Suprapubic skin (tissue), 4 donors: ENCODE results near the gene SLC25A20. TPM values are rescaled to one million over a fixed set of nuclear protein-coding genes. Genes with fewer than 3 reads are reported as not detected.

Source experiments
- DNase-seq, 2 donors: peaks; one replicate each; pipeline ENCODE4 v3.0.0-alpha.2; 2019; ENCODE audit warnings: low spot score in 2 of 2
- H3K27ac ChIP-seq: fragments of 200-600 bp; sonication (generic); one replicate; pipeline ENCODE4 v1.5.1; 2019
- H3K27me3 ChIP-seq: fragments of 200-600 bp; sonication (generic); one replicate; pipeline ENCODE4 v1.5.1; 2019
- H3K36me3 ChIP-seq: fragments of 200-600 bp; sonication (generic); one replicate; pipeline ENCODE4 v1.5.1; 2019
- H3K4me1 ChIP-seq: fragments of 200-600 bp; sonication (generic); one replicate; pipeline ENCODE4 v1.5.1; 2019
- H3K4me3 ChIP-seq: fragments of 200-600 bp; sonication (generic); one replicate; pipeline ENCODE4 v1.5.1; 2019; ENCODE audit warnings: mild to moderate bottlenecking
- H3K9me3 ChIP-seq: fragments of 200-600 bp; sonication (generic); one replicate; pipeline ENCODE4 v1.5.1; 2019
- EP300 ChIP-seq: sonication (generic); formaldehyde crosslinking; IDR thresholded peaks from one replicate; pipeline ENCODE4 v1.6.1; 2017; ENCODE audit warnings: antibody characterized with exemption
- POLR2A ChIP-seq, 2 donors: fragments of 450-650 bp; IDR thresholded peaks; one replicate each; pipeline ENCODE4 v1.6.1; 2017; ENCODE audit warnings: antibody characterized with exemption in 2 of 2, mild to moderate bottlenecking in 2 of 2, moderate library complexity in 2 of 2
- POLR2AphosphoS5 ChIP-seq, 3 donors: sonication (generic); formaldehyde crosslinking; IDR thresholded peaks; one replicate each; pipeline ENCODE4 v1.6.1; 2017; ENCODE audit warnings: antibody characterized with exemption in 3 of 3
- WGBS: methylation state at CpG from one replicate; pipeline ENCODE4 v1.1.5; 2018; 5-methylcytosine and 5-hydroxymethylcytosine counted together
- total RNA-seq, 4 donors: library from RNA; depleted of rRNA; stranded (reverse); fragments of >200 nt; gene quantifications; one replicate each; pipeline ENCODE4 v1.1.0, GENCODE V29; 2016
- TF ChIP-seq, protein P1 (sequence below), 2 donors: fragments of 200-600 bp in 1 of 2; fragments of 450-650 bp in 1 of 2; sonication (generic) in 1 of 2; IDR thresholded peaks; one replicate each; pipeline ENCODE4 v1.5.1; 2016 to 2019; ENCODE audit warnings: antibody characterized with exemption in 2 of 2, mild to moderate bottlenecking in 1 of 2, moderate library complexity in 1 of 2

SLC25A20 gene
- total RNA-seq, 4 donors from 2014 or later = 11.3 to 23.7 (median 17.9) TPM

DNA sequence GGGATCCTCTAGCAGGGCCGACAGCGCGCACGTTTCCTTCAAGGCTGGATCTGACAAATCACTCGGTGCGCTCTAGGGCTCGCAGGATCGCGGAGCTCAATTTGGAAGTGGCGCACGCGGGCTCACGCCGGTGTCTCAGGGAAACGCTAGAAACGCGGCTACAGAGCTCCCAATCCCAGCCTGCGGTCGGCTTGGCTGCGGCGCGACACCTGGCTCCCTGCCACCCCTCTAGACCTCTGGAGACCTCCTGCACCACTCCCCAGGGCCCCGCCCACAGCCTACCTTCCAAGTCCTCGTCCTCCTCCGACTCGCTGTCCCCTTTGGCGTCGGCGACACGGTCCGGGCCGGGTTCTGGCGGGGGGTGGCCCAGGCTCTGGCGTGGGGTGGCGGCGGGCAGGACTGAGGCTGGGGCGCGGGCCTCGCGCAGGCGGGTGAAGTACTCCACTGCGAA, 51.6 kb downstream of the SLC25A20 start:
- H3K4me3 ChIP-seq = peak overlapping the region; percentile 82
- no peaks in the 10 kb centered on the region for H3K27me3 ChIP-seq
- peak overlapping the region; percentile 95 for H3K27ac ChIP-seq
- TF ChIP-seq POLR2AphosphoS5 (IDR thresholded peaks at IDR 0.05) = no peak
- no peak for TF ChIP-seq EP300
- TF ChIP-seq, protein P1, sequence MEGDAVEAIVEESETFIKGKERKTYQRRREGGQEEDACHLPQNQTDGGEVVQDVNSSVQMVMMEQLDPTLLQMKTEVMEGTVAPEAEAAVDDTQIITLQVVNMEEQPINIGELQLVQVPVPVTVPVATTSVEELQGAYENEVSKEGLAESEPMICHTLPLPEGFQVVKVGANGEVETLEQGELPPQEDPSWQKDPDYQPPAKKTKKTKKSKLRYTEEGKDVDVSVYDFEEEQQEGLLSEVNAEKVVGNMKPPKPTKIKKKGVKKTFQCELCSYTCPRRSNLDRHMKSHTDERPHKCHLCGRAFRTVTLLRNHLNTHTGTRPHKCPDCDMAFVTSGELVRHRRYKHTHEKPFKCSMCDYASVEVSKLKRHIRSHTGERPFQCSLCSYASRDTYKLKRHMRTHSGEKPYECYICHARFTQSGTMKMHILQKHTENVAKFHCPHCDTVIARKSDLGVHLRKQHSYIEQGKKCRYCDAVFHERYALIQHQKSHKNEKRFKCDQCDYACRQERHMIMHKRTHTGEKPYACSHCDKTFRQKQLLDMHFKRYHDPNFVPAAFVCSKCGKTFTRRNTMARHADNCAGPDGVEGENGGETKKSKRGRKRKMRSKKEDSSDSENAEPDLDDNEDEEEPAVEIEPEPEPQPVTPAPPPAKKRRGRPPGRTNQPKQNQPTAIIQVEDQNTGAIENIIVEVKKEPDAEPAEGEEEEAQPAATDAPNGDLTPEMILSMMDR (IDR thresholded peaks at IDR 0.05) = no peak
- TF ChIP-seq POLR2A (IDR thresholded peaks at IDR 0.05) = no peak
- H3K36me3 ChIP-seq = no peaks in the 10 kb centered on the region
- peak; percentile 88 to 94 for DNase-seq
- WGBS = under 1% methylated on average over 22 of the region's 42 CpGs
- H3K9me3 ChIP-seq = no peaks in the 10 kb centered on the region
- peaks cover 23% of the 10 kb centered on the region for H3K4me1 ChIP-seq

DNA sequence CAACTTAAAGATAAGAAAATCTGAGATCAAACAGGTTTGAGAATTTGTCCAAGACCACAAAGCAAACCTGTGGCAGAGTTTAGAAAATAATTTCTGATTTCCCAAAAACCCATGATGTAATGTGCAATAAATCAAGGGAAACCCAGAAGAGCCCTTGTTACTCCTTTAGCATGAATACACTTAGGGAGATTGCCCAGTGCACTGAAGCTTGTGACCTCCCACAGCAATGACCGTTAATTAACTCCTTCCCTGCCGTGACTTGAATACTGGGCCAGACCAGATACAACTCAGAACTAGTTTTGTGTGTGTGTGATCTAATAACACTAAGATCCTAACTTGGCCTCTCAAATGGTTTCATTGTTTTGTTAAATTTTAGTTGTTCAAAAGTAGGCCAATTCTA, 53.5 kb downstream of the SLC25A20 start:
- peak overlapping the region; percentile 82 for H3K4me3 ChIP-seq
- H3K4me1 ChIP-seq = peaks cover 23% of the 10 kb centered on the region
- H3K27me3 ChIP-seq = no peaks in the 10 kb centered on the region

DNA sequence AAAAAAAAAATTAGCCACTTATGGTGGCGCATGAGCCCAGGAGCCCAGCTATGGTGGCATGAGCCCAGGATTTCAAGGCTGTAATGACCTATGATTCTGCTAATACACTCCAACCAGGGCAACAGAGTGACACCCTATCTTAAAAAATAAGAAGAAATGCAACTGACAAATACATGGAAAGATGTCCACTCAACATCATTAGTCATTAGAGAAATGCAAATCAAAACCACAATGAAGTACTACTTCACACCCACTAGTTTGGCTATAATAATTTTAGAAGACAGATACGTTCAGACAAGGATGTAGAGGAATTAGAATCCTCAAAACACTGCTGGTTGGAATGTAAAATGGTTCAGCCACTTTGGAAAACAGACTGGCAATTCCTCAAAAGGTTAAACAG, 61.5 kb downstream of the SLC25A20 start:
- no peak overlapping the region for H3K27ac ChIP-seq
- WGBS = 68% methylated on average over 2 of the region's 2 CpGs

More for the DNA sequence above, 53.5 kb downstream of the SLC25A20 start:
- H3K36me3 ChIP-seq = no peaks in the 10 kb centered on the region
- no peak for DNase-seq
- TF ChIP-seq, protein P1 (IDR thresholded peaks at IDR 0.05) = no peak
- TF ChIP-seq POLR2A (IDR thresholded peaks at IDR 0.05) (no peak), EP300 (no peak), POLR2AphosphoS5 (IDR thresholded peaks at IDR 0.05) (no peak)
- H3K27ac ChIP-seq = no peak overlapping the region
- WGBS = 33% methylated on average over 2 of the region's 2 CpGs
- H3K9me3 ChIP-seq = no peaks in the 10 kb centered on the region

DNA sequence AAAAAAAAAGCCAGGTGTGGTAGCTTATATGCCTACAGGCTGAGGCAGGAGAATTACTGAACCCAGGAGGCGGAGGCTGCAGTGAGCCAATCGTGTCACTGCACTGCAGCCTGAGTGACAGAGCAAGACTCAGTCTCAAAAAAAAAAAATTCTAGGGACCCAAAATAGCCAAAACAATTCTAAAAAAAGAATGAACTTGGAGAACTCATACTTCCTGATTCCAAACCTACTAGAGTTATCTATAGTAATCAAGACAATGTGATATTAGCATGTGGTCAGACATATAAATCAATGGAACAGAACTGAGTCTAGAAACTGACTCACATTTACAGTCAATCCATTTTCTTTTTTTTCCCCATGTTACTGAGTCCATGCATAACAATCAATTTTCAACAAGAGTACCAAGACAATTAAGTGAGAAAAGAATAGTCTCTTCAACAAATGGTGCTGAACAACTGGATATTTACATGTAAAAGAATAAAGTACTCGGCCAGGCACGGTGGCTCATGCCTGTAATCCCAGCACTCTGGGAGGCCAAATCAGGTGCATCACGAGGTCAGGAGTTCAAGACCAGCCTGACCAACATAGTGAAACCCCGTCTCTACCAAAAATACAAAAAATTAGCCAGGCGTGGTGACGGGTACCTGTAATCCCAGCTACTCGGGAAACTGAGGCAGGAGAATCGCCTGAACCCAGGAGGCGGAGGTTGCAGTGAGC, 62.9 kb downstream of the SLC25A20 start:
- peaks cover 5% of the 10 kb centered on the region for H3K4me1 ChIP-seq
- no peaks in the 10 kb centered on the region for H3K9me3 ChIP-seq
- H3K4me3 ChIP-seq = no peak overlapping the region
- no peak for DNase-seq
- no peak for TF ChIP-seq EP300
- TF ChIP-seq, protein P1 (IDR thresholded peaks at IDR 0.05) = no peak
- TF ChIP-seq POLR2A (IDR thresholded peaks at IDR 0.05) = no peak
- TF ChIP-seq POLR2AphosphoS5 (IDR thresholded peaks at IDR 0.05) = no peak
- 91% methylated on average over 11 of the region's 11 CpGs for WGBS
- no peaks in the 10 kb centered on the region for H3K27me3 ChIP-seq
- H3K36me3 ChIP-seq = no peaks in the 10 kb centered on the region
- H3K27ac ChIP-seq = no peak overlapping the region

More for the DNA sequence above, 61.5 kb downstream of the SLC25A20 start:
- Histone ChIP-seq H3K9me3 (no peaks in the 10 kb centered on the region), H3K36me3 (no peaks in the 10 kb centered on the region), H3K4me1 (peaks cover 5% of the 10 kb centered on the region), H3K27me3 (no peaks in the 10 kb centered on the region), H3K4me3 (no peak overlapping the region)
- no peak for DNase-seq
- TF ChIP-seq, protein P1 (IDR thresholded peaks at IDR 0.05) = no peak
- TF ChIP-seq POLR2A (IDR thresholded peaks at IDR 0.05) (no peak), POLR2AphosphoS5 (IDR thresholded peaks at IDR 0.05) (no peak), EP300 (no peak)

DNA sequence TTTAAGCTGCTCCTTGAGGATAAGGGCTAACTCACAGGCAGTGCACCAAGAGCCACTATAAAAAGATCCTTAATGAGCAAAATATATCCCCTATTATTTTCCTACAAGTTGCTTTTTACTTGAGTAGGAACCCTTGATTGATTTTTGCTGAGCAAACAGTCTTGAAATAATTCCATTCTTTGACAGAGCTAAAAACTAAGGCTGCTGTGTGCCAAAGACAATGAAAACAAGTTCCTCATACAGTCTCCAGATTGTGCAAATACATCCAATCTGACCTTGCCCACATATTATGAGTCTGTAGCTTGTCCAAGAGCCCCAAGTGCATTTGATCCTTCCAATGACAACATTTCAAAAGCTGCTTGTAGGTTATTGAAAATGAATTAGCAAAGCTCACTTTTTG, 66.0 kb downstream of the SLC25A20 start:
- H3K4me3 ChIP-seq = no peak overlapping the region
- H3K9me3 ChIP-seq = no peaks in the 10 kb centered on the region
- no peaks in the 10 kb centered on the region for H3K36me3 ChIP-seq
- DNase-seq = no peak
- TF ChIP-seq POLR2A (IDR thresholded peaks at IDR 0.05) (no peak), POLR2AphosphoS5 (IDR thresholded peaks at IDR 0.05) (no peak), EP300 (no peak)
- TF ChIP-seq, protein P1 (IDR thresholded peaks at IDR 0.05) = no peak
- no peaks in the 10 kb centered on the region for H3K27me3 ChIP-seq
- no peak overlapping the region for H3K27ac ChIP-seq
- peaks cover 5% of the 10 kb centered on the region for H3K4me1 ChIP-seq
